H9 (cell line): ENCODE results near the gene DUSP28. TPM values are rescaled to one million over a fixed set of nuclear protein-coding genes. Genes with fewer than 3 reads are reported as not detected.

Source experiments
- DNase-seq: peaks from one replicate; pipeline ENCODE4 v3.0.0-alpha.2; 2017
- H2AFZ ChIP-seq: one replicate; pipeline ENCODE4 v1.6.1; 2013; ENCODE audit warnings: mild to moderate bottlenecking, low read length, control low read depth, moderate library complexity
- H2AK5ac ChIP-seq: 2 replicates; pipeline ENCODE4 v1.6.1; 2013; ENCODE audit warnings: low read length, control low read depth, mixed read lengths; ENCODE audit not compliant: insufficient read length
- H2BK120ac ChIP-seq: one replicate; pipeline ENCODE4 v1.6.1; 2013; ENCODE audit warnings: low read depth, mild to moderate bottlenecking, low read length, control low read depth, inconsistent platforms; ENCODE audit not compliant: poor library complexity, severe bottlenecking
- H2BK12ac ChIP-seq: 2 replicates; pipeline ENCODE4 v1.6.1; 2013; ENCODE audit warnings: low read length, control low read depth, mixed read lengths, low read depth; ENCODE audit not compliant: insufficient read length
- H2BK15ac ChIP-seq: 2 replicates; pipeline ENCODE4 v1.6.1; 2013; ENCODE audit warnings: low read depth, low read length, control low read depth
- H2BK20ac ChIP-seq: one replicate; pipeline ENCODE4 v1.6.1; 2013; ENCODE audit warnings: low read depth, mild to moderate bottlenecking, low read length, control low read depth, inconsistent platforms; ENCODE audit not compliant: poor library complexity, severe bottlenecking
- H2BK5ac ChIP-seq: 2 replicates; pipeline ENCODE4 v1.6.1; 2013; ENCODE audit warnings: low read length, control low read depth, mixed read lengths; ENCODE audit not compliant: insufficient read length
- H3K14ac ChIP-seq: 2 replicates; pipeline ENCODE4 v1.6.1; 2013; ENCODE audit warnings: low read length, control low read depth; ENCODE audit not compliant: insufficient read depth
- H3K18ac ChIP-seq: 2 replicates; pipeline ENCODE4 v1.6.1; 2013; ENCODE audit warnings: low read depth, mild to moderate bottlenecking, mixed read lengths, low read length, control low read depth; ENCODE audit not compliant: insufficient read length
- H3K23ac ChIP-seq: 2 replicates; pipeline ENCODE4 v1.6.1; 2013; ENCODE audit warnings: low read length, control low read depth, mixed read lengths, low read depth; ENCODE audit not compliant: insufficient read length
- H3K23me2 ChIP-seq: 2 replicates; pipeline ENCODE4 v1.6.1; 2013; ENCODE audit warnings: low read depth, mild to moderate bottlenecking, mixed read lengths, low read length, control low read depth; ENCODE audit not compliant: insufficient read length, poor library complexity, severe bottlenecking
- H3K27ac ChIP-seq: 2 replicates; pipeline ENCODE4 v1.5.1; 2013; ENCODE audit warnings: low read length, control low read depth, mixed read lengths, low read depth; ENCODE audit not compliant: insufficient read length
- H3K27me3 ChIP-seq: 2 replicates; pipeline ENCODE4 v1.6.1; 2013; ENCODE audit warnings: low read length, control low read depth, inconsistent platforms; ENCODE audit not compliant: insufficient read depth
- H3K4ac ChIP-seq: 2 replicates; pipeline ENCODE4 v1.6.1; 2013; ENCODE audit warnings: low read depth, mild to moderate bottlenecking, control low read depth, inconsistent platforms, low read length, moderate library complexity
- H3K4me1 ChIP-seq: 2 replicates; pipeline ENCODE4 v1.6.1; 2013; ENCODE audit warnings: low read length, control low read depth, inconsistent platforms; ENCODE audit not compliant: insufficient read depth
- H3K4me2 ChIP-seq: 2 replicates; pipeline ENCODE4 v1.6.1; 2013; ENCODE audit warnings: low read length, control low read depth, mixed read lengths; ENCODE audit not compliant: insufficient read length, insufficient read depth
- H3K56ac ChIP-seq: 2 replicates; pipeline ENCODE4 v1.6.1; 2013; ENCODE audit warnings: low read depth, mild to moderate bottlenecking, mixed read lengths, low read length, control low read depth; ENCODE audit not compliant: insufficient read length
- H3K79me1 ChIP-seq: 2 replicates; pipeline ENCODE4 v1.6.1; 2013; ENCODE audit warnings: low read depth, mild to moderate bottlenecking, moderate library complexity, low read length, control low read depth, inconsistent platforms; ENCODE audit not compliant: insufficient read depth, poor library complexity, severe bottlenecking
- H3K79me2 ChIP-seq: 2 replicates; pipeline ENCODE4 v1.6.1; 2013; ENCODE audit warnings: low read length, control low read depth, inconsistent platforms; ENCODE audit not compliant: insufficient read depth
- H3K9ac ChIP-seq: 2 replicates; pipeline ENCODE4 v1.6.1; 2013; ENCODE audit warnings: low read length, control low read depth, mixed read lengths; ENCODE audit not compliant: insufficient read length; ENCODE audit errors: extremely low read depth
- H3K9me3 ChIP-seq: one replicate; pipeline ENCODE4 v1.6.1; 2013; ENCODE audit warnings: low read depth, low read length, inconsistent platforms; ENCODE audit not compliant: control insufficient read depth
- H3T11ph ChIP-seq: one replicate; pipeline ENCODE4 v1.6.1; 2013; ENCODE audit warnings: mild to moderate bottlenecking, low read length, control low read depth, inconsistent platforms
- H4K20me1 ChIP-seq: one replicate; pipeline ENCODE4 v1.6.1; 2013; ENCODE audit not compliant: control insufficient read depth, insufficient read length, insufficient read depth
- H4K5ac ChIP-seq: 2 replicates; pipeline ENCODE4 v1.6.1; 2013; ENCODE audit warnings: low read depth, mild to moderate bottlenecking, mixed read lengths, low read length, control low read depth; ENCODE audit not compliant: insufficient read length
- H4K8ac ChIP-seq: replicated peaks from 2 replicates; pipeline ENCODE4 v1.6.1; 2013; ENCODE audit warnings: low read length, control low read depth, mixed read lengths, low read depth; ENCODE audit not compliant: insufficient read length
- H4K91ac ChIP-seq: 2 replicates; pipeline ENCODE4 v1.6.1; 2013; ENCODE audit warnings: low read depth, mild to moderate bottlenecking, moderate library complexity, mixed read lengths, low read length, control low read depth; ENCODE audit not compliant: insufficient read length
- H3K27ac Mint-ChIP-seq, 3 experiments: 2 replicates in 2 of 3; 3 replicates in 1 of 3; pipeline ENCODE4 v1.8.0; 2020 to 2021; ENCODE audit warnings: mixed read lengths in 3 of 3, mild to moderate bottlenecking in 1 of 3, moderate library complexity in 1 of 3
- H3K27me3 Mint-ChIP-seq: 2 replicates; pipeline ENCODE4 v1.8.0; 2021; ENCODE audit warnings: low read depth, mild to moderate bottlenecking, moderate library complexity, mixed read lengths
- H3K36me3 Mint-ChIP-seq, 3 experiments: 2 replicates in 2 of 3; 3 replicates in 1 of 3; pipeline ENCODE4 v1.8.0; 2020 to 2021; ENCODE audit warnings: low read depth in 3 of 3, mixed read lengths in 3 of 3; ENCODE audit not compliant: insufficient read depth in 1 of 3
- H3K4me1 Mint-ChIP-seq, 2 experiments: 2 replicates each; pipeline ENCODE4 v1.8.0; 2020; ENCODE audit warnings: mixed read lengths in 2 of 2
- H3K4me3 Mint-ChIP-seq, 2 experiments: 2 replicates in 1 of 2; 3 replicates in 1 of 2; pipeline ENCODE4 v1.8.0; 2020 to 2021; ENCODE audit warnings: mild to moderate bottlenecking in 2 of 2, mixed read lengths in 2 of 2, moderate library complexity in 1 of 2
- H3K9me3 Mint-ChIP-seq, 2 experiments: 2 replicates in 1 of 2; 3 replicates in 1 of 2; pipeline ENCODE4 v1.8.0; 2020; ENCODE audit warnings: mild to moderate bottlenecking in 2 of 2, mixed read lengths in 2 of 2, moderate library complexity in 1 of 2
- WGBS: extraction: QIAGEN DNeasy Blood & Tissue Kit; methylation state at CpG from one replicate; pipeline ENCODE4 v1.1.7; 2013; ENCODE audit warnings: missing lambda C conversion rate, low lambda C conversion rate, mixed read lengths; ENCODE audit not compliant: insufficient read length; ENCODE audit errors: extremely low coverage; 5-methylcytosine and 5-hydroxymethylcytosine counted together
- total RNA-seq: library from RNA; stranded (reverse); gene quantifications from 2 replicates; pipeline ENCODE4 v1.2.1, GENCODE V29; 2021
- TF ChIP-seq, protein P1 (sequence below): fragments of 200-600 bp; sonication (generic); conservative IDR thresholded peaks from 3 replicates; pipeline ENCODE4 v1.8.0; 2021; ENCODE audit warnings: antibody characterized with exemption, mild to moderate bottlenecking

DUSP28 gene
- total RNA-seq, 1 experiment from 2014 or later: 1.6 TPM

DNA sequence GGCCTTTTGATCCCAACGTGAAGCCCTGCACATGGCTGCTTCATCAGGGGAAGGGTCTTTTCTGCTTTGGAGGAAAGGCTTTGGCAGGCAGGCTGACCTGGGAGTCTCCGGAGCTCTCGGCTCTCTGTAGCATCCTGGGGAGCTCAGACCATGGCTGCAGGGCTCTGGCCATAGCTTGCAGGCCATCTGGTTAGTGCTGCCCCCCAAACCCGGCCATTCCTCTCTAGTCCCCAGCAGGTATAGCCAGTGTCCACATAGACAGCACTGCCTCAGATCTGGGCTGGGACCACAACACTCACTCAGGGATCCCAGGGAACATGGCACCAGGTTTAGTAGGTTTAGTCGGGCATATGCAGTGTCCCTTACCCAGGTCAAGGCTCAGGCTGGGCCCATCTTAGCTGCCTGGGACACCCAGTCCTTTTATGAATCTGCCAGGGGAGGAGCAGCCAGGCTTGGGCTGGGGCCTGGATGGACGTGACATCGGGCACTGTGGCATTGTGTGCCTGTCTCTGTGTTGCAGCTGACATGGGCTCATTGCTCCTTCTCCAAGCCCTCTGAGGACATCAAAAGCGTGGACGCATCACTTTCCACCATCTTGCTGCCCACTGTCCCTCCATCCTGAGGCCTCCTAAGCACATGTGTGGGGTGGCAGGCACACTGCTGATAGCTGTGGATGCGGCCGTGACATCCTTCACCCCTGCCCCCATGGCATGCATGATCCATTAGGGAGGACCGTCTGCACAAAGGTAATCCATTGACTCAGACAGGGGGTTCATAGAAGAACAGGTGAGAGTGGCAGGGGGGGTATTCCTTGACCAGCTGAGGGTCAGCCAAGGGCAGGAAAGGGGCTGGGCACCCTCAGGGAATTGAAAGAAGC lies 45.9 kb downstream of the DUSP28 start:
- H3K4ac ChIP-seq: no peak overlapping the region
- no peak overlapping the region for H2BK12ac ChIP-seq
- no peak overlapping the region for H3K4me2 ChIP-seq
- no peak overlapping the region for H3K9ac ChIP-seq
- no peaks in the 10 kb centered on the region for H3K23me2 ChIP-seq
- H3K18ac ChIP-seq: no peak overlapping the region
- H3K4me1 ChIP-seq: no peaks in the 10 kb centered on the region
- no peak overlapping the region for H3K56ac ChIP-seq
- WGBS: no CpG with 5 or more reads among the region's 12 CpGs
- H3K23ac ChIP-seq: no peak overlapping the region
- H3K4me1 Mint-ChIP-seq: no peaks in the 10 kb centered on the region; a peak in 1 of 4 replicates
- no peak overlapping the region for H4K5ac ChIP-seq
- 0 out of 5 replicates have a peak, but pooled peaks cover 0 to under 1% of the 10 kb centered on the region in 2 experiments for H3K9me3 Mint-ChIP-seq
- no peak overlapping the region for H2AFZ ChIP-seq
- no peak overlapping the region for H2BK120ac ChIP-seq
- no peaks in the 10 kb centered on the region for H3K27me3 ChIP-seq
- H3K27ac Mint-ChIP-seq: no peak overlapping the region; a peak in 1 of 7 replicates
- H2BK15ac ChIP-seq: no peak overlapping the region
- H3K27ac ChIP-seq: no peak overlapping the region
- TF ChIP-seq, protein P1, sequence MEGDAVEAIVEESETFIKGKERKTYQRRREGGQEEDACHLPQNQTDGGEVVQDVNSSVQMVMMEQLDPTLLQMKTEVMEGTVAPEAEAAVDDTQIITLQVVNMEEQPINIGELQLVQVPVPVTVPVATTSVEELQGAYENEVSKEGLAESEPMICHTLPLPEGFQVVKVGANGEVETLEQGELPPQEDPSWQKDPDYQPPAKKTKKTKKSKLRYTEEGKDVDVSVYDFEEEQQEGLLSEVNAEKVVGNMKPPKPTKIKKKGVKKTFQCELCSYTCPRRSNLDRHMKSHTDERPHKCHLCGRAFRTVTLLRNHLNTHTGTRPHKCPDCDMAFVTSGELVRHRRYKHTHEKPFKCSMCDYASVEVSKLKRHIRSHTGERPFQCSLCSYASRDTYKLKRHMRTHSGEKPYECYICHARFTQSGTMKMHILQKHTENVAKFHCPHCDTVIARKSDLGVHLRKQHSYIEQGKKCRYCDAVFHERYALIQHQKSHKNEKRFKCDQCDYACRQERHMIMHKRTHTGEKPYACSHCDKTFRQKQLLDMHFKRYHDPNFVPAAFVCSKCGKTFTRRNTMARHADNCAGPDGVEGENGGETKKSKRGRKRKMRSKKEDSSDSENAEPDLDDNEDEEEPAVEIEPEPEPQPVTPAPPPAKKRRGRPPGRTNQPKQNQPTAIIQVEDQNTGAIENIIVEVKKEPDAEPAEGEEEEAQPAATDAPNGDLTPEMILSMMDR: no peak
- H2BK20ac ChIP-seq: no peak overlapping the region
- no peak overlapping the region for H2AK5ac ChIP-seq
- no peak overlapping the region for H2BK5ac ChIP-seq
- H3K14ac ChIP-seq: no peak overlapping the region
- H3K79me1 ChIP-seq: no peaks in the 10 kb centered on the region
- H3K79me2 ChIP-seq: no peaks in the 10 kb centered on the region
- no peaks in the 10 kb centered on the region for H3K36me3 Mint-ChIP-seq
- H4K20me1 ChIP-seq: no peaks in the 10 kb centered on the region
- H3K9me3 ChIP-seq: no peaks in the 10 kb centered on the region
- H4K8ac ChIP-seq: no peak overlapping the region
- H3T11ph ChIP-seq: no peak overlapping the region
- no peak for DNase-seq
- peaks cover 19% of the 10 kb centered on the region for H3K27me3 Mint-ChIP-seq
- H3K4me3 Mint-ChIP-seq: no peak overlapping the region
- H4K91ac ChIP-seq: no peak overlapping the region
